Activated T-cell treated with anti-CD3 and anti-CD28 coated beads, Interleukin-2, amount 50 U/mL, for 24 hours (primary cell): ENCODE measurements around the gene ERVMER34-1.

ENCODE experiments used
- DNase-seq: peaks from one replicate; pipeline ENCODE4 v3.0.0-alpha.2; 2020
- H3K27ac Mint-ChIP-seq: 2 replicates; pipeline ENCODE4 v1.8.0; 2020; ENCODE audit warnings: mild to moderate bottlenecking, mixed read lengths
- H3K27me3 Mint-ChIP-seq: 2 replicates; pipeline ENCODE4 v1.8.0; 2020; ENCODE audit warnings: mixed read lengths
- H3K36me3 Mint-ChIP-seq: 2 replicates; pipeline ENCODE4 v1.8.0; 2020; ENCODE audit warnings: low read depth, mixed read lengths
- H3K4me1 Mint-ChIP-seq: 2 replicates; pipeline ENCODE4 v1.8.0; 2020; ENCODE audit warnings: low read depth, mixed read lengths
- H3K4me3 Mint-ChIP-seq: 2 replicates; pipeline ENCODE4 v1.8.0; 2020; ENCODE audit warnings: mild to moderate bottlenecking, moderate library complexity, mixed read lengths
- H3K9me3 Mint-ChIP-seq: 2 replicates; pipeline ENCODE4 v1.8.0; 2020; ENCODE audit warnings: mixed read lengths

The ERVMER34-1 gene

DNA sequence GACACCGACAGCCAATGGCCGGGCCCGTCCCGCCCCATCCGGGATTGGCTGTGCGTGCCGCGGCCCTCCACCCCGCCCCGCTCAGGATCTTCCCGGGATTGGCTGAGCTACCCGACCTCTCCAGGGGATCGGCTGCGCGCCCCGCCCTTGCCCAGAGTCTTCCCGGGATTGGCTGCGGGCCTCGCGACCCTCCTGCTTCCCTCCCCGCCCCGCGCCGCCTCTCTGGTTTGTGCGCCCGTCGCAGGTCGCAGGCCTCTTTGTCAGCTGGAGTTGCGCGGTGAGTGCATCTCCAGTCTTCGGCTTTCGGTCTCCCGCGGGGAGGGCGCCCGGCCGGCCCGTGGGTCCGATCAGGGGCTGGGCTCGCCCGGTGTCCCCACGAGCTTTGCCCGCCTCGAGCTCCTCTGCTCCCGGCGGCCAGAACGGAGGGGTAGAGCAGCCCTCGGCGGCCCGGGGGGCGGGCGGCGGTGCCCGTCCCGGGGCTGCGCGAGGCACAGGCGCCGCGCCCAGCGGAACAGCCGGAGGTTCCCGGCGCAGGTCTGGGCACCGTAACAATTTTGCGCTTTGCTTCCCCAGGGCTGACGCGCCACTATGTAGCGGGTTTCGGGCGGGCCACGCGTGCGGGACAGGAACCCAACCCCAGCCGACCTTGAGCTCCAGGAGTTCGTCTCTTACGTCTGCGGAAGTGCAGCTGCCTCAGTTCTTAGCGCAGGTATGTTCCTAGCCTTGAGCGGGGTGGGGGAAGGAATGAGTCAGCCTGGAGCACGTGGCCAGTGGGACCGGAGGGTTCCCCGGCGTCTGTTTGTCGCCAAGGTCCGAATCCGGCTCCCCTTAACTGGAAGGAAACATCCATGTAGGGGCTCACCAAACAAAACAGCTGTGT lies 38.7 kb downstream of the ERVMER34-1 start:
- Mint-ChIP-seq H3K36me3 (peaks cover 49% of the 10 kb centered on the region), H3K4me3 (peak overlapping the region; percentile 97), H3K4me1 (peaks cover 53% of the 10 kb centered on the region), H3K9me3 (no peaks in the 10 kb centered on the region), H3K27me3 (no peaks in the 10 kb centered on the region), H3K27ac (peak overlapping the region; percentile 99)
- DNase-seq, result peak; percentile 98

DNA sequence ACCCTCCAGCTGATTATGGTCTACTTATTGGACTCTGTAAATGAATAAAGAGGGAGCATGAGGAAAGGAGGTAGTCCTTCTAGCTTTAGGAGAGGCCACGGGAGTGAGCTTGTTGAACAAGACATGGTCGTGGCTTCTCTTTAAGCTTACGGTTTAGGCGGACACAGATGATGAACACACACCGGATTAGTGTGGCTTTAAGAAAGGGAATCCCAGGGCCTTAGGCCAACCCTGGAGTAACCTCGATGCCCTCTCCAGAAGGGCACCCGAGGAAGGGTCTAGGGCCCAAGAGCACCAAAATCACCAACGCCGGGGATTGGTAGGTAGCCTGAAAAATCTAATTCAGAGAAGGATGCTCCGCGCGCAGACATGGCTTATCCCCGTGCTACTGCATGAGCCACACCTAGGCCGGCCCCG lies 39.4 kb downstream of the ERVMER34-1 start:
- DNase-seq, result no peak
- Mint-ChIP-seq H3K36me3 (peaks cover 42% of the 10 kb centered on the region), H3K27ac (peak overlapping the region; percentile 85), H3K9me3 (no peaks in the 10 kb centered on the region), H3K27me3 (no peaks in the 10 kb centered on the region), H3K4me1 (peaks cover 51% of the 10 kb centered on the region), H3K4me3 (peak overlapping the region; percentile 97)

DNA sequence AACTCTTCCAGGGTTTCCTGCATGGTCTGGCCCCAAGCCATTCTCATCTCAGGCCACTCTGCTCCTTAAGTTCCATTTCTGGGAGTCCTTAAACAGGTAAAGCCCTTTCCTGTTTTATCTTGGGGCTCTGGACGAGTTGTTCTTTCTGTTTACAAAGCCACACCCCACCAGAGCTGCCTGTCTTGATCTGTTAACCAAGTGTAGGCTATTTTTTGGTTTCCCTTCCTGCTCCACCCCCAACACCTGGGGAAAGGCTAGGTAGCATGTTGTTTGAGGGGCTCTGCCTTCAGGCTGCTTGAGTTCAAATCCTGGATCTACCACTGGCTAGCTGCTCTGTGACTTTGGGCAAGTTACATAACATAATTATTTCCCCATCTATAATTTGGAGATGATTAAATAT lies 40.0 kb downstream of the ERVMER34-1 start:
- Mint-ChIP-seq H3K27ac (no peak overlapping the region), H3K4me3 (peak overlapping the region; percentile 97), H3K9me3 (no peaks in the 10 kb centered on the region), H3K4me1 (peaks cover 46% of the 10 kb centered on the region), H3K36me3 (peaks cover 37% of the 10 kb centered on the region), H3K27me3 (no peaks in the 10 kb centered on the region)
- DNase-seq, result no peak

DNA sequence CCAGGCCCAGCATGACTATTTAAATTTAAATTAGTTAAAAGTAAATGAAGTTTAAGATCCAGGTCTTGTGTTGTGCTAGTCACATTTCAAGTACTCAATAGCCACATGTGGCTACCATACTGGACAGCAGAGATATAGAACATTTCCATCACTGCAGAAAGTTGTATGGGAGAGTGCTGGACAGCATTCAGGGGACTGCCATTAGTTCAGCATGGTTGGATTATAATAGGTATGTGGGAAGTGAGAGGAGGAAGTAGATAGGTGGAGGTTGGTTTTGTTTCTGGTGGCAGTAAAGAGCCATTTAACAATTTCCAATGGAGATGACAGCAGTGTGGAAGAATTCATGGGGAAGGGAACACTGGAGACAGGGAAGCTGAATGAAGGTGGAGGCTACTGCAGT lies 42.1 kb downstream of the ERVMER34-1 start:
- H3K27ac Mint-ChIP-seq, result no peak overlapping the region
- peaks cover 5% of the 10 kb centered on the region for H3K27me3 Mint-ChIP-seq
- DNase-seq, result no peak
- no peaks in the 10 kb centered on the region for H3K9me3 Mint-ChIP-seq
- peaks cover 25% of the 10 kb centered on the region for H3K4me1 Mint-ChIP-seq
- H3K36me3 Mint-ChIP-seq, result peaks cover 15% of the 10 kb centered on the region
- H3K4me3 Mint-ChIP-seq, result no peak overlapping the region

DNA sequence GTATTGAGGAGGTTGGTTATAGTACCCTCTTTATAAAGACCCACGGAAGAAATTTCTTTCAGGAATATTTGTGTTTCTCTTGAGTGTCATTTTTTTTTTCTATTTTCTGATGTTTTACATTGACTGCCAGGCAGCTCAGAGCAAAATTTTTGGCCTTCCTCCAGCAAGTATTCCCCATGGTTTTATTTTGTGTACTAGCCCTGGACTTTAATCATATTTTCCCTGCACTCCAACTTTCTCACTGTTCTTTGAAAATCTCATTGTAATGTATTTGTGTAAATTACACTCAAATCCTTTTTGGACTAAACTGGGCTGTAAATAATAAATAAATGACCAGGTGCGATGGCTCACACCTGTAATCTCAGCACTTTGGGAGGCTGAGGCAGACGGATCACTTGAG lies 46.6 kb downstream of the ERVMER34-1 start:
- Mint-ChIP-seq H3K9me3 (no peaks in the 10 kb centered on the region), H3K36me3 (no peaks in the 10 kb centered on the region), H3K4me3 (no peak overlapping the region), H3K27me3 (peaks cover 10% of the 10 kb centered on the region), H3K4me1 (no peaks in the 10 kb centered on the region), H3K27ac (no peak overlapping the region)
- no peak for DNase-seq

DNA sequence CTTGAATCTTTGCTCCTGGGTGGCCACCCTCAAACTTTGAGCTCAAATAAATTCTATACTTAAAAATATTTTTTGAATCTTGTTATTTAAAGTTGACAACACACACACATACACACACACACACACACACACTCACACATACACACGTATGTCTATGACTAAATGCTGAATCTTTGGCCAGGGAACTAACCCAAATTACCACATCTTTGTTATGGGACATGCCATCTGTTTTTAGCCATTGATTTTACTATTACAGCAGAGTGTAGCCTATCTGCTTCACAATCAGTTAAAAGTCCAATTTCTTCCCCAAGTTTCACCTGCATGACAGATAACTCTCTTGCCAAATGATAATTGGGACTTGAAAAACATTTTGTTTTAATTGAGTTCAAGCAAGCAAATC lies 47.1 kb downstream of the ERVMER34-1 start:
- Mint-ChIP-seq H3K4me3 (no peak overlapping the region), H3K36me3 (no peaks in the 10 kb centered on the region), H3K27me3 (peaks cover 10% of the 10 kb centered on the region), H3K4me1 (no peaks in the 10 kb centered on the region), H3K9me3 (no peaks in the 10 kb centered on the region), H3K27ac (no peak overlapping the region)
- DNase-seq, result no peak

DNA sequence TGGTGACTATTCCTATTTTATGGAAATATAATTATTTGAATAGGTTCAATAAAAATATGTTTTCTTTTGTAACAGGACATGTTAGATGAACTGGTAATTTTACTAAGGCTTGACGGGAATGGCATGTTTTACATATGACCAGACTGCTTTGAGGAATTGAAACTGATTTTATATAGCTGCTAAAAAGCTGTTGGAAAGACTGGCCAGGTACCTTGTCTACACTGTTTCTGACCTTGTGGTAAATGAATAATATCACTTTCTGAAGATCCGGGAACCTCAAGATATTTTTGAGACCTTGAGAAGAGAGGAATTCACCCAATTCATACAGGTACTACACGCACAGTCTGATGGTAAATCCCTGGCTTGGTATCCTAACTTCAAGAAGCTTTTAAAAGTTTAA lies 50.0 kb downstream of the ERVMER34-1 start:
- Mint-ChIP-seq H3K27me3 (peaks cover 10% of the 10 kb centered on the region), H3K36me3 (no peaks in the 10 kb centered on the region), H3K4me1 (peaks cover 4% of the 10 kb centered on the region), H3K4me3 (no peak overlapping the region), H3K9me3 (no peaks in the 10 kb centered on the region), H3K27ac (no peak overlapping the region)
- DNase-seq, result no peak

DNA sequence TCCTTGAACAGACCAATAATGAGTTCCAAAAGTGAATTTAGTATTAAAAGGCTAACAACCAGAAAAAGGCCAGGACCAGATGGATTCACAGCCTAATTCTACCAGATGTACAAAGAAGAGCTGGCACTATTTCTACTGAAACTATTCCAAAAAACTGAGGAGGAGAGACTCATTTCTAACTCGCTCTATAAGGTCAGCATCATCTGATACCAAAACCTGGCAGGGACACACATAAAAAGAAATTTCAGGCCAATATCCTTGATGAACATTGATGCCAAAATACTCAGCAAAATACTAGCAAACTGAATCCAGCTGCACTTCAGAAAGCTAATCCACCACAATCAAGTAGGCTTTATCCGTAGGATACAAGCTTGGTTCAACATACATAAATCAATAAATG lies 56.3 kb downstream of the ERVMER34-1 start:
- H3K36me3 Mint-ChIP-seq, result peaks cover 6% of the 10 kb centered on the region
- DNase-seq, result no peak
- H3K27me3 Mint-ChIP-seq, result peaks cover 10% of the 10 kb centered on the region
- peaks cover 21% of the 10 kb centered on the region for H3K9me3 Mint-ChIP-seq
- H3K4me1 Mint-ChIP-seq, result peaks cover 5% of the 10 kb centered on the region
- no peak overlapping the region for H3K27ac Mint-ChIP-seq
- H3K4me3 Mint-ChIP-seq, result no peak overlapping the region

DNA sequence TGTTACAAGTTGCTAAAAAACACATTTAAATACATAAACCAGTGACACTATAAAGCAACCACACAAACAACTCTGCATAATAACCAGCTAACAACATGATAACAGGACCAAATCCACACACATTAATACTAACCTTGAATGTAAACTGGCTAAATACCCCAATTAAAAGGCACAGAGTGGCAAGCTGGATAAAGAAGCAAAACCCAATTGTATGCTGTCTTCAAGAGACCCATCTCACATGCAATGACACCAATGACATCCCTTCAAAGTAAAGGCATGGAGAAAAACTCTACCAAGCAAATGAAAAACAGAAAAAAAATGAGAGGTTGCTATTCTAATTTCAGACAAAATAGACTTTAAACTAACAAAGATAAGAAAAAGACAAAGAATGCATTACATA lies 57.7 kb downstream of the ERVMER34-1 start:
- Mint-ChIP-seq H3K9me3 (peaks cover 21% of the 10 kb centered on the region), H3K27me3 (peaks cover 10% of the 10 kb centered on the region), H3K4me1 (peaks cover 5% of the 10 kb centered on the region), H3K27ac (no peak overlapping the region), H3K4me3 (no peak overlapping the region), H3K36me3 (peaks cover 6% of the 10 kb centered on the region)
- DNase-seq, result no peak
